Parathyroid adenoma (tissue), 2 donors: ENCODE results near the gene BRI3.

Experiments used
- H2AFZ ChIP-seq: fragments of 300-600 bp; sonication (generic); one replicate; pipeline ENCODE4 v1.7.0; 2017; ENCODE audit warnings: antibody characterized with exemption, mild to moderate bottlenecking
- H3K27ac ChIP-seq: fragments of 300-600 bp; sonication (generic); one replicate; pipeline ENCODE4 v1.7.0; 2017
- H3K27me3 ChIP-seq: fragments of 300-600 bp; sonication (generic); one replicate; pipeline ENCODE4 v1.7.0; 2017; ENCODE audit warnings: low read length; ENCODE audit not compliant: control insufficient read depth, insufficient read depth
- H3K36me3 ChIP-seq: fragments of 300-600 bp; sonication (generic); one replicate; pipeline ENCODE4 v1.7.0; 2017; ENCODE audit warnings: low read length; ENCODE audit not compliant: control insufficient read depth, insufficient read depth
- H3K4me1 ChIP-seq: fragments of 300-600 bp; sonication (generic); one replicate; pipeline ENCODE4 v1.7.0; 2017; ENCODE audit warnings: control low read depth
- H3K4me2 ChIP-seq: fragments of 300-600 bp; sonication (generic); one replicate; pipeline ENCODE4 v1.7.0; 2017; ENCODE audit warnings: low read length
- H3K4me3 ChIP-seq: fragments of 300-600 bp; sonication (generic); one replicate; pipeline ENCODE4 v1.7.0; 2017; ENCODE audit warnings: low read depth, low read length
- H3K79me2 ChIP-seq: fragments of 300-600 bp; sonication (generic); one replicate; pipeline ENCODE4 v1.7.0; 2017; ENCODE audit warnings: control low read depth
- H3K9ac ChIP-seq: fragments of 300-600 bp; sonication (generic); one replicate; pipeline ENCODE4 v1.7.0; 2017; ENCODE audit warnings: mild to moderate bottlenecking
- H3K9me3 ChIP-seq: fragments of 300-600 bp; sonication (generic); one replicate; pipeline ENCODE4 v1.7.0; 2017; ENCODE audit warnings: low read length; ENCODE audit not compliant: control insufficient read depth
- TF ChIP-seq, protein P1 (sequence below): fragments of 300-600 bp; sonication (generic); IDR thresholded peaks from one replicate; pipeline ENCODE4 v1.7.0; 2017; ENCODE audit warnings: antibody characterized with exemption, mild to moderate bottlenecking
- donor health status: primary hyperparathyroidism.

The BRI3 gene

GRCh38 chr7:98281757-98282606, 496 bp downstream of the BRI3 start:
- peak overlapping the region; percentile 51 for H3K27ac ChIP-seq
- no peaks in the 10 kb centered on the region for H3K27me3 ChIP-seq
- H3K79me2 ChIP-seq: peaks cover 21% of the 10 kb centered on the region
- peaks cover 21% of the 10 kb centered on the region for H3K4me1 ChIP-seq
- H3K36me3 ChIP-seq: no peaks in the 10 kb centered on the region
- H3K9me3 ChIP-seq: no peaks in the 10 kb centered on the region
- H2AFZ ChIP-seq: peak overlapping the region; percentile 83
- H3K9ac ChIP-seq: peak overlapping the region; percentile 80
- TF ChIP-seq, protein P1, sequence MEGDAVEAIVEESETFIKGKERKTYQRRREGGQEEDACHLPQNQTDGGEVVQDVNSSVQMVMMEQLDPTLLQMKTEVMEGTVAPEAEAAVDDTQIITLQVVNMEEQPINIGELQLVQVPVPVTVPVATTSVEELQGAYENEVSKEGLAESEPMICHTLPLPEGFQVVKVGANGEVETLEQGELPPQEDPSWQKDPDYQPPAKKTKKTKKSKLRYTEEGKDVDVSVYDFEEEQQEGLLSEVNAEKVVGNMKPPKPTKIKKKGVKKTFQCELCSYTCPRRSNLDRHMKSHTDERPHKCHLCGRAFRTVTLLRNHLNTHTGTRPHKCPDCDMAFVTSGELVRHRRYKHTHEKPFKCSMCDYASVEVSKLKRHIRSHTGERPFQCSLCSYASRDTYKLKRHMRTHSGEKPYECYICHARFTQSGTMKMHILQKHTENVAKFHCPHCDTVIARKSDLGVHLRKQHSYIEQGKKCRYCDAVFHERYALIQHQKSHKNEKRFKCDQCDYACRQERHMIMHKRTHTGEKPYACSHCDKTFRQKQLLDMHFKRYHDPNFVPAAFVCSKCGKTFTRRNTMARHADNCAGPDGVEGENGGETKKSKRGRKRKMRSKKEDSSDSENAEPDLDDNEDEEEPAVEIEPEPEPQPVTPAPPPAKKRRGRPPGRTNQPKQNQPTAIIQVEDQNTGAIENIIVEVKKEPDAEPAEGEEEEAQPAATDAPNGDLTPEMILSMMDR: no peak
- H3K4me2 ChIP-seq: peak overlapping the region; percentile 82
- H3K4me3 ChIP-seq: peak overlapping the region; percentile 86

DNA sequence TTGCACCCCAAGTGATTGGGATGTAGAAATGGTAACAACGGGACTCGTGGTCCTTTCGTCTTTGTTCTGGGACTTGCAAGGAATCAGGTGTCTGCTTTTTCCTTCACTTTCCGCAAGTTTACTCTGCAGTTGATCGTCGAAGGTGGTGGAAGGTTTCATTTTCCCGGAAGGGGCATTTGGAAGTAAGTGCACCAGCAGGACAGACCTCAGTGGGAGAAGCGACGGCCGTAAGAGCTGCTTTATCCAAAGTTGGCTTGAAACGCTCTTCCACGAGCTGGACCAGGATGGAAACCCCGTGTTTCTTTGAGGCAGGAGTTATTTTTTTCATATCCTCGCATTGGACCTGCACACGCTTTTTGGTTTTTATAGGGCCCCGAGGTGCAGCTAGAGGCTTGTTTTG, 1.2 kb downstream of the BRI3 start:
- H3K4me3 ChIP-seq: peak overlapping the region; percentile 86
- H3K27me3 ChIP-seq: no peaks in the 10 kb centered on the region
- H3K9me3 ChIP-seq: no peaks in the 10 kb centered on the region
- TF ChIP-seq, protein P1: no peak
- H3K27ac ChIP-seq: peak overlapping the region; percentile 51
- no peak overlapping the region for H2AFZ ChIP-seq
- peak overlapping the region; percentile 82 for H3K4me2 ChIP-seq
- no peaks in the 10 kb centered on the region for H3K36me3 ChIP-seq
- no peak overlapping the region for H3K9ac ChIP-seq
- H3K4me1 ChIP-seq: peaks cover 21% of the 10 kb centered on the region
- H3K79me2 ChIP-seq: peaks cover 21% of the 10 kb centered on the region

GRCh38 chr7:98283127-98283886, 1.8 kb downstream of the BRI3 start:
- Histone ChIP-seq H3K4me2 (peak overlapping the region; percentile 82), H2AFZ (no peak overlapping the region), H3K4me3 (peak overlapping the region; percentile 86), H3K36me3 (no peaks in the 10 kb centered on the region), H3K9ac (no peak overlapping the region), H3K79me2 (peaks cover 21% of the 10 kb centered on the region), H3K9me3 (no peaks in the 10 kb centered on the region), H3K4me1 (peaks cover 21% of the 10 kb centered on the region), H3K27me3 (no peaks in the 10 kb centered on the region), H3K27ac (peak overlapping the region; percentile 44)
- TF ChIP-seq, protein P1: no peak

GRCh38 chr7:98283887-98284222, 2.4 kb downstream of the BRI3 start:
- Histone ChIP-seq H3K36me3 (no peaks in the 10 kb centered on the region), H3K9ac (no peak overlapping the region)

More at GRCh38 chr7:98283887-98284222, 2.4 kb downstream of the BRI3 start:
- TF ChIP-seq, protein P1: no peak
- H3K4me3 ChIP-seq: peak overlapping the region; percentile 86
- no peaks in the 10 kb centered on the region for H3K9me3 ChIP-seq
- H3K79me2 ChIP-seq: peaks cover 21% of the 10 kb centered on the region
- no peak overlapping the region for H2AFZ ChIP-seq
- peak overlapping the region; percentile 36 for H3K27ac ChIP-seq
- H3K27me3 ChIP-seq: no peaks in the 10 kb centered on the region
- peaks cover 16% of the 10 kb centered on the region for H3K4me1 ChIP-seq
- H3K4me2 ChIP-seq: peak overlapping the region; percentile 82
